22Rv1 (cell line): ENCODE results near the gene ZNF17.
A peak's percentile ranks its signal among the peaks of the same experiment; 100 is the strongest.
"Not testable (repeated sequence)": the region's sequence is repeated elsewhere in the genome, so short reads cannot be mapped to it uniquely, and the experiment has no call there.

Experiments
- H3K27ac ChIP-seq: fragments of 450-650 bp; 2 replicates; pipeline ENCODE4 v1.5.1; 2017
- CTCF ChIP-seq: fragments of 450-650 bp; IDR thresholded peaks from 2 replicates; pipeline ENCODE4 v1.5.1; 2017; ENCODE audit warnings: mild to moderate bottlenecking
- ZFX ChIP-seq: fragments of 450-650 bp; IDR thresholded peaks from 2 replicates; pipeline ENCODE4 v1.6.1; 2017; ENCODE audit warnings: antibody characterized with exemption, borderline replicate concordance

Gene ZNF17

GRCh38 chr19:57410877-57411671 is at the start of gene ZNF17:
ZNF17 (plus strand) TSS chr19:57411161; CDS start chr19:57413616, 2,455 bp downstream.
- peak within 1 kb of the TSS; percentile 46 for H3K27ac ChIP-seq
- TF ChIP-seq CTCF = no peak
- no peak for TF ChIP-seq ZFX

GRCh38 chr19:57362419-57362818 is 48.5 kb upstream of the ZNF17 start:
- TF ChIP-seq CTCF (no peak), ZFX (no peak)
- peak overlapping the region; percentile 82 for H3K27ac ChIP-seq

GRCh38 chr19:57362997-57363687 is 47.8 kb upstream of the ZNF17 start, which contains the start of the genes TRAPPC2B and ZNF547:
TRAPPC2B (plus strand) TSS chr19:57363551; CDS start chr19:57364834, 1,283 bp downstream.
ZNF547 (plus strand) TSS chr19:57363551; CDS start chr19:57368556, 5,005 bp downstream.
- peak within 1 kb of the TSS; percentile 82 for H3K27ac ChIP-seq
- TF ChIP-seq ZFX (no peak), CTCF (no peak)

GRCh38 chr19:57363688-57364181 is 47.2 kb upstream of the ZNF17 start:
- peak overlapping the region; percentile 82 for H3K27ac ChIP-seq
- TF ChIP-seq CTCF = no peak
- no peak for TF ChIP-seq ZFX

- H3K27ac ChIP-seq = no peak overlapping the region
- TF ChIP-seq ZFX = no peak
- TF ChIP-seq CTCF = no peak
Observed at GRCh38 chr19:57366776-57367175, 44.2 kb upstream of the ZNF17 start.

GRCh38 chr19:57374179-57374578 is 36.8 kb upstream of the ZNF17 start:
- H3K27ac ChIP-seq = no peak overlapping the region

GRCh38 chr19:57374647-57375046 is 36.3 kb upstream of the ZNF17 start:
- not testable (repeated sequence) for H3K27ac ChIP-seq

More at GRCh38 chr19:57374179-57374578, 36.8 kb upstream of the ZNF17 start:
- TF ChIP-seq CTCF (no peak), ZFX (no peak)
